Measurements from ENCODE around the gene TSEN34. TPM values are rescaled to one million over a fixed set of nuclear protein-coding genes. Genes with fewer than 3 reads are reported as not detected.

The TSEN34 gene
- total and polyA plus RNA-seq, 4 donors: 21.5 to 46.3 (median 26.3) TPM

- Histone ChIP-seq H3K27ac (ENCODE audit: low read depth in 1 of 2, low read length in 2 of 2) (peak overlapping the region in 1 of 2 donors; percentile 96), H3K4me1 (ENCODE audit: control insufficient read depth in 1 of 2, insufficient read depth in 2 of 2, low read length in 2 of 2) (no peaks in the 10 kb centered on the region), H3K27me3 (ENCODE audit: control insufficient read depth in 1 of 2, insufficient read depth in 2 of 2, low read length in 1 of 2) (no peaks in the 10 kb centered on the region), H3K9me3 (ENCODE audit: control insufficient read depth, low read length) (no peaks in the 10 kb centered on the region), H3K36me3 (ENCODE audit: control insufficient read depth in 1 of 2, insufficient read depth in 2 of 2, low read length in 1 of 2) (peaks cover 3 to 4% of the 10 kb centered on the region in 2 donors), H3K4me3 (ENCODE audit: low read length in 2 of 2) (peak overlapping the region; percentile 43 to 47)
- DNase-seq (no peak), ATAC-seq (ENCODE audit: low FRiP score) (no peak)
- intact Hi-C loops (cut with DNase I): loop anchor here (1.0 to 10.0 kb wide), 2 partner anchors 22 to 296 kb away; partner anchors contain the start of gene CNOT3 (in 1 of the 2)
- WGBS, 2 donors: 8 to 10% methylated on average over 19 of the region's 19 CpGs
Observed at GRCh38 chr19:54158812-54159351, 32.2 kb upstream of the TSEN34 start.

- Histone ChIP-seq H3K27me3 (ENCODE audit: control insufficient read depth in 1 of 2, insufficient read depth in 2 of 2, low read length in 1 of 2) (no peaks in the 10 kb centered on the region), H3K4me1 (ENCODE audit: control insufficient read depth in 1 of 2, insufficient read depth in 2 of 2, low read length in 2 of 2) (no peaks in the 10 kb centered on the region), H3K27ac (ENCODE audit: low read depth in 1 of 2, low read length in 2 of 2) (peak within 1 kb of the TSS in 1 of 2 donors; percentile 96), H3K4me3 (ENCODE audit: low read length in 2 of 2) (peak within 1 kb of the TSS; percentile 47 to 51), H3K36me3 (ENCODE audit: control insufficient read depth in 1 of 2, insufficient read depth in 2 of 2, low read length in 1 of 2) (peaks cover 1 to 4% of the 10 kb centered on the region in 2 donors), H3K9me3 (ENCODE audit: control insufficient read depth, low read length) (no peaks in the 10 kb centered on the region)
- WGBS, 2 donors: 0% methylated on average over 71 to 72 of the region's 72 CpGs
- intact Hi-C loops (cut with DNase I): loop anchor here (1.0 to 10.0 kb wide), 2 partner anchors 22 to 295 kb away; partner anchors contain the start of gene CNOT3 (in 1 of the 2)
- ATAC-seq (ENCODE audit: low FRiP score) (peak; percentile 97), DNase-seq (peak; percentile 98 to 100)
Observed at GRCh38 chr19:54159352-54160181, 31.5 kb upstream of the TSEN34 start, which contains the start of gene LENG1. Gene LENG1, minus strand, starts transcription at chr19:54159721. Its CDS starts 26 bp downstream, at chr19:54159695.

- H3K27ac ChIP-seq (ENCODE audit: low read depth in 1 of 2, low read length in 2 of 2): peak overlapping the region in 1 of 2 donors; percentile 66
- no peaks in the 10 kb centered on the region for H3K27me3 ChIP-seq (ENCODE audit: control insufficient read depth in 1 of 2, insufficient read depth in 2 of 2, low read length in 1 of 2)
- intact Hi-C loops (cut with DNase I): no loop called here
- H3K36me3 ChIP-seq (ENCODE audit: control insufficient read depth in 1 of 2, insufficient read depth in 2 of 2, low read length in 1 of 2): peaks cover 0 to 1% of the 10 kb centered on the region in 2 donors
- H3K9me3 ChIP-seq (ENCODE audit: control insufficient read depth, low read length): no peaks in the 10 kb centered on the region
- DNase-seq (no peak), ATAC-seq (ENCODE audit: low FRiP score) (no peak)
- peak overlapping the region; percentile 5 to 51 for H3K4me3 ChIP-seq (ENCODE audit: low read length in 2 of 2)
- no peaks in the 10 kb centered on the region for H3K4me1 ChIP-seq (ENCODE audit: control insufficient read depth in 1 of 2, insufficient read depth in 2 of 2, low read length in 2 of 2)
- 1% methylated on average over 28 of the region's 28 CpGs for WGBS, 2 donors
Observed at GRCh38 chr19:54160182-54160811, 30.8 kb upstream of the TSEN34 start.

- Histone ChIP-seq H3K9me3 (ENCODE audit: control insufficient read depth, low read length) (no peaks in the 10 kb centered on the region), H3K4me1 (ENCODE audit: control insufficient read depth in 1 of 2, insufficient read depth in 2 of 2, low read length in 2 of 2) (no peaks in the 10 kb centered on the region), H3K4me3 (ENCODE audit: low read length in 2 of 2) (no peak overlapping the region), H3K27ac (ENCODE audit: low read depth in 1 of 2, low read length in 2 of 2) (no peak overlapping the region), H3K27me3 (ENCODE audit: control insufficient read depth in 1 of 2, insufficient read depth in 2 of 2, low read length in 1 of 2) (no peaks in the 10 kb centered on the region), H3K36me3 (ENCODE audit: control insufficient read depth in 1 of 2, insufficient read depth in 2 of 2, low read length in 1 of 2) (peaks cover 0 to 1% of the 10 kb centered on the region in 2 donors)
- intact Hi-C loops (cut with DNase I): no loop called here
- DNase-seq (no peak), ATAC-seq (ENCODE audit: low FRiP score) (no peak)
- 28 to 46% methylated on average over 13 of the region's 13 CpGs for WGBS, 2 donors
Observed at GRCh38 chr19:54160854-54161253, 30.3 kb upstream of the TSEN34 start.

- H3K4me1 ChIP-seq (ENCODE audit: control insufficient read depth in 1 of 2, insufficient read depth in 2 of 2, low read length in 2 of 2): no peaks in the 10 kb centered on the region
- no peak overlapping the region for H3K27ac ChIP-seq (ENCODE audit: low read depth in 1 of 2, low read length in 2 of 2)
- no peaks in the 10 kb centered on the region for H3K36me3 ChIP-seq (ENCODE audit: control insufficient read depth in 1 of 2, insufficient read depth in 2 of 2, low read length in 1 of 2)
- H3K9me3 ChIP-seq (ENCODE audit: control insufficient read depth, low read length): no peaks in the 10 kb centered on the region
- WGBS, 2 donors: 7 to 10% methylated on average over 28 to 35 of the region's 35 CpGs
- DNase-seq (peak; percentile 89 to 91), ATAC-seq (ENCODE audit: low FRiP score) (peak; percentile 40)
- no peak overlapping the region for H3K4me3 ChIP-seq (ENCODE audit: low read length in 2 of 2)
- intact Hi-C loops (cut with DNase I): no loop called here
- no peaks in the 10 kb centered on the region for H3K27me3 ChIP-seq (ENCODE audit: control insufficient read depth in 1 of 2, insufficient read depth in 2 of 2, low read length in 1 of 2)
Observed at GRCh38 chr19:54162241-54162805, 28.8 kb upstream of the TSEN34 start.

GRCh38 chr19:54162884-54163283 is 28.2 kb upstream of the TSEN34 start:
- Histone ChIP-seq H3K36me3 (ENCODE audit: control insufficient read depth in 1 of 2, insufficient read depth in 2 of 2, low read length in 1 of 2) (no peaks in the 10 kb centered on the region), H3K27ac (ENCODE audit: low read depth in 1 of 2, low read length in 2 of 2) (no peak overlapping the region), H3K27me3 (ENCODE audit: control insufficient read depth in 1 of 2, insufficient read depth in 2 of 2, low read length in 1 of 2) (no peaks in the 10 kb centered on the region), H3K4me3 (ENCODE audit: low read length in 2 of 2) (no peak overlapping the region), H3K4me1 (ENCODE audit: control insufficient read depth in 1 of 2, insufficient read depth in 2 of 2, low read length in 2 of 2) (no peaks in the 10 kb centered on the region), H3K9me3 (ENCODE audit: control insufficient read depth, low read length) (no peaks in the 10 kb centered on the region)
- 71 to 77% methylated on average over 14 of the region's 14 CpGs for WGBS, 2 donors
- ATAC-seq (ENCODE audit: low FRiP score) (no peak), DNase-seq (no peak)
- intact Hi-C loops (cut with DNase I): no loop called here

GRCh38 chr19:54164369-54165068 is 26.6 kb upstream of the TSEN34 start:
- no peaks in the 10 kb centered on the region for H3K36me3 ChIP-seq (ENCODE audit: control insufficient read depth in 1 of 2, insufficient read depth in 2 of 2, low read length in 1 of 2)
- no peaks in the 10 kb centered on the region for H3K4me1 ChIP-seq (ENCODE audit: control insufficient read depth in 1 of 2, insufficient read depth in 2 of 2, low read length in 2 of 2)
- ATAC-seq (ENCODE audit: low FRiP score): no peak
- WGBS, 2 donors: 7 to 11% methylated on average over 35 to 37 of the region's 37 CpGs
- no peak overlapping the region for H3K4me3 ChIP-seq (ENCODE audit: low read length in 2 of 2)
- intact Hi-C loops (cut with DNase I): loop anchor here in 1 of 2 donors (5.0 kb wide), 1 partner anchor 38 kb away; the partner anchor contains the start of gene RPS9
- peak in 1 of 2 donors; percentile 86 for DNase-seq
- no peaks in the 10 kb centered on the region for H3K9me3 ChIP-seq (ENCODE audit: control insufficient read depth, low read length)
- no peak overlapping the region for H3K27ac ChIP-seq (ENCODE audit: low read depth in 1 of 2, low read length in 2 of 2)
- no peaks in the 10 kb centered on the region for H3K27me3 ChIP-seq (ENCODE audit: control insufficient read depth in 1 of 2, insufficient read depth in 2 of 2, low read length in 1 of 2)

GRCh38 chr19:54165222-54165621 is 25.9 kb upstream of the TSEN34 start:
- intact Hi-C loops (cut with DNase I): loop anchor here in 1 of 2 donors (5.0 kb wide), 1 partner anchor 37 kb away; the partner anchor contains the start of gene RPS9
- WGBS, 2 donors: 91 to 92% methylated on average over 25 of the region's 25 CpGs
- no peaks in the 10 kb centered on the region for H3K4me1 ChIP-seq (ENCODE audit: control insufficient read depth in 1 of 2, insufficient read depth in 2 of 2, low read length in 2 of 2)
- H3K9me3 ChIP-seq (ENCODE audit: control insufficient read depth, low read length): no peaks in the 10 kb centered on the region
- ATAC-seq (ENCODE audit: low FRiP score): no peak
- no peaks in the 10 kb centered on the region for H3K27me3 ChIP-seq (ENCODE audit: control insufficient read depth in 1 of 2, insufficient read depth in 2 of 2, low read length in 1 of 2)
- DNase-seq: no peak
- no peak overlapping the region for H3K27ac ChIP-seq (ENCODE audit: low read depth in 1 of 2, low read length in 2 of 2)
- H3K4me3 ChIP-seq (ENCODE audit: low read length in 2 of 2): no peak overlapping the region
- H3K36me3 ChIP-seq (ENCODE audit: control insufficient read depth in 1 of 2, insufficient read depth in 2 of 2, low read length in 1 of 2): no peaks in the 10 kb centered on the region

Measured in aorta (tissue), 5 donors.